ENCODE data around the gene SULT1A2.
"Not testable (repeated sequence)": the region's sequence is repeated elsewhere in the genome, so short reads cannot be mapped to it uniquely, and the experiment has no call there.

Gene SULT1A2

DNA sequence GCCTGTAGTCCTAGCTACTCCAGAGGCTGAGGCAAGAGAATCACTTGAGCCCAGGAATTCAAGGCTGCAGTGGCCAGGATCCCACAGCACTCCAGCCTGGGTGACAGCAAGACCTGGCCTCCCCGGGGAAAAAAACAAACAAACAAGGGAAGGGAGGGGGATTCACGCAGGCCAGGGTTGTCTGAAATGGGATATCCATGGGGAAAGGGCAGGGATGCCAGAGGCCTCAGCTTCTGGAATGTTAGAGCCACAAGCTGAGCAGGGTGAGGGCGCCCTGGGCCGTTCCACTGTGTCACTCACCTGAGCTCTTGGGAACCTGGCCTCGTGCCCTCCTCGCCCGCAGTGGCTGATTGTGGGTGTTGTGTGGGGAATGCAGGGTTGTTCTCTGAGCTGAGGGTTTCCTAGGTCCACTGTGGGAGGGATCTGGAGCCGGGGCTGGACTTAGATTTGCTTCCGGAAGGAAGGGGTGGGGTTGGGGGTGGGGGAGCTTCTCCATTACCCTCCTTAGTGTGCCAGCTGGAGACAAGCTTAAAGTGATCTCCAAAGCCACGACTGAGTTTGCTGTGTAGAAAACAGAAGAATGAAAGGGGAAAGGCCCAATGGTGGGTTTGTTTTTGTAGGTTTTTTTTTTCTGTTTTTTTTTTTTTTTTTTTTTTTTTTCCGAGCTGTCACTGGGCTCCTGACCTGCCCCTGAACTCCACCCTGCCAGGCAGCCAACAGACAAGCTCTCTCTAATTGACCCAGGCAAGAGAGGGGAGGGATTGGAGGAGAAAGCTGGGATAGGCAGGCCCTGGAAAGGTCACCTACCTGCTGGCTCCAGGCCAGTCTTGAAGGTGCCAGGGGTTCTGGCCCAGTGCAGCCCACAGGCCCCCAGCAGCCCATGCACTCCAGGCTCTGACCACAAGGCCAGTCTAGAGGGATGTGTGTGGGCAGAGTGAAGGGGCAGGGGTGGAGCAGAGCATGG, 13.1 kb upstream of the SULT1A2 start, which contains the start of gene SULT1A1:
Gene SULT1A1 (minus strand): TSS at position 414 of the 964 bp plus-strand sequence. CDS start 1,189 bp downstream, outside the sequence.
- DNase-seq (ENCODE audit: low read depth in 2 of 2) = no peak

- not testable (repeated sequence) for DNase-seq (ENCODE audit: low read depth in 2 of 2)
Observed at GRCh38 chr16:28608867-28609596, 12.2 kb upstream of the SULT1A2 start.

DNA sequence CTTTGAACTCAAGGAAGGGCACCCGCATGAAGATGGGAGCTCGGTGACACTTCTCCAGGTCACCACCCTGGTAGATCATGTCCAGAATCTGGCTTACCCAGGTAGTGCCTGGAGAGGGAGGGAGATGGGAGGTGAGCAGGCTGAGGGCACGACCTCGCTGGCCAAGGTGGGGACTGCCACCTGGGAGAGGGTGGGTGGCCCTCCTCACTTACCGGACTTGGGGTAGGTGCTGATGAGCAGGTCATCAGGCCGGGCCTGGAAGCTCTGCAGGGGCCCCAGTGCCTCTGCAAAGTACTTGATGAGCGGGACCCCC, 11.6 kb upstream of the SULT1A2 start:
- not testable (repeated sequence) for DNase-seq (ENCODE audit: low read depth in 2 of 2)

- not testable (repeated sequence) for DNase-seq (ENCODE audit: low read depth in 2 of 2)
Observed at GRCh38 chr16:28607681-28608495, 11.0 kb upstream of the SULT1A2 start.

DNA sequence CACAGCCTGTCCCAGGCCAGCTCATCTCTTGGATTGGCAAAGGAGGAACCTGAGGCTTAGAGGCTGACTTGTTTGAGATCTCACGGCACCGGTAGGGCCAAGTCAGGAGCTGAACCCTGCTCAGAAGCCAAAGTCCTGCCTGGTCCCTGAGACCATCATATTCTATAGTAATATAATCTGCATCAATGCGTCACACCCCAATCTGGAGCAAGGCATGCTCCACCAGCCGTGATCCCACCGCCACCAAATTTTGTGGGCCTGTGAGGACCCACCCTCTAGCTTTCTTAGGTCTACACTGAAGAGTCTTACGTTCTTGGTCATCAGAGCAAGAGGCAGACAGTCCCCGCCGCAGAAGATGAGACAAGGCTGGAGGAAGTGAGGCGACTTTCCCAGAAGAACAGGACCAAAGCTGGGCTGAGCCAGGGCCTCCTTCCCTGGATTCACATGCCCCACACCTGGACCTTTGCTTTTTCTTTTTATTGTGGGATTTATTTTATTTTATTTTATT, 10.3 kb upstream of the SULT1A2 start:
- no peak for DNase-seq (ENCODE audit: low read depth in 2 of 2)

DNA sequence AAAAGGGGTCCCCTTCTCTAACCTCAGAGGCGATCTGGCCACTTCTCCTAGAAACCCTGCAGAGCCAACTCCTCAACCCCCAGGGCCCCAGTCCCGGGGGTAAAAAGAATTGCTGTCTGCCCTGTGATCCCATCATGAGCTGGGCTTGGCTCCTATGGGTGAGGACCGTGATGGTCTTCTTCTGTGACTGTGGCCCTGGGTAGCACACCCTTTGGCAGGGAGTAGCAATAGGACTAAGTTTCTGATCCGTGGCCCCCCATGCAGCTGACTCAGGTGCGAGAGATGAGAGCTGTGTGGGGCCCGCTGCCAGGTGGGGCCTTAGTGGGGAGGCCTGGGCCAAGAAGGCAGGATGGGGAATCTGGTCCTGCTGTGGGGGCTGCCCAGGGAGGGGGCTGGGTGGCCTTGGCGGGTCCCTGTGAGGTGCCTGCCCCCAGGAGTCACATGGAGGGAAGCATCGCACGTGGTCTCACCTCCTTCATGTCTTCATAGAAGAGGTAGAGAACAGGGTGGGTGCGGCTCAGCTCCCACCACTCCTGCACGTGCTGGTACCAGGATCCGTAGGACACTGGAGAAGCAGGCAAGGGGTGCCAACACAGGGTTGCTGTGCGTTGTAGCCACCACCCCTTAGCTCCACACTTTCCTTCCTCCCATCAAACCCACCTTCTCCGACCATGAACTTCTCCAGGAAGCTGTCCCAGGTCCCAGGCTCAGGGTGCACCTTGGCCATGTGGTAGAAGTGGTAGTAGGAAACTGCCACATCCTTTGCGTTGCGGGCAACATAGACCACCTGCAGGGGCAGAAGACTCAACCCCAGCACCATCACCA, 9.7 kb upstream of the SULT1A2 start:
- no peak for DNase-seq (ENCODE audit: low read depth in 2 of 2)

GRCh38 chr16:28604186-28604565, 7.3 kb upstream of the SULT1A2 start:
- DNase-seq (ENCODE audit: low read depth in 2 of 2) = no peak

DNA sequence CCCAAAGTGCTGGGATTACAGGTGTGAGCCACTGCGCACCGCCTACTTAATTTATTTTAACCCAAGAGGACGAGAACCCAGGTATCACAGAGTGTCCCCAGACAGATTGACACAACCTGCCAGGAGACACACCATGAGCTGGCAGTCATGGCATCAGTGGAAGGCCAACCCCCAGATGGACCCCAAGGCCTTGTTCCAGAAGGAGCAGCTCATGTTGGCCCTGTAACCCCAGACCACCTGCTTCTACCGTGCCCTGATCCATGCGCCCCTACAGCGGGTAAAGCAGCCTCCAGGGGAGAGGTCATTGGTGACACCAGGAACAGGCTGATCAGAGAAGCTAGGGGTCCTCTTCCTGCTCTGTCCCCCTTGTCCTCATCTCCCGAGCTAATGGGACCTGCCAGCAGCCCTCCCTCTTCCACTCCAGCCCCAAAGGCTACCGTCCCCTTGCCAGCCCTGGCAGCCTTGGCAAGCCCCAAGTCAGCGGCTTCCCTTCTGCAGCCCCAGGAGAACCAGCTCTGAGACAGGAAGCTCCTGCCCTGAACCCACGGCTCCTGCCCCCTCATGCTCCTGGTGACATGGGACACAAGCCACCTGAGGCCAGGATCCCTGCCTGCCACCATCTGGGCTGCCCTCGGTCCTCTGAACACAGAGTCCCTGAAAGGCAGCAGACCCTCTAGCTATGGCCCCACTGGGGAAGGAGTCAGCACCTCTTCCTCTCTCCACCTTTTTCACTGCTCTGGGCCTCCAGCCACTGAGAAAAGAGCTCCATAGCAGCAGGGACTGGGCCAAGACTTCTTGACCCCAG, 6.7 kb upstream of the SULT1A2 start:
- DNase-seq (ENCODE audit: low read depth in 2 of 2) = no peak

DNA sequence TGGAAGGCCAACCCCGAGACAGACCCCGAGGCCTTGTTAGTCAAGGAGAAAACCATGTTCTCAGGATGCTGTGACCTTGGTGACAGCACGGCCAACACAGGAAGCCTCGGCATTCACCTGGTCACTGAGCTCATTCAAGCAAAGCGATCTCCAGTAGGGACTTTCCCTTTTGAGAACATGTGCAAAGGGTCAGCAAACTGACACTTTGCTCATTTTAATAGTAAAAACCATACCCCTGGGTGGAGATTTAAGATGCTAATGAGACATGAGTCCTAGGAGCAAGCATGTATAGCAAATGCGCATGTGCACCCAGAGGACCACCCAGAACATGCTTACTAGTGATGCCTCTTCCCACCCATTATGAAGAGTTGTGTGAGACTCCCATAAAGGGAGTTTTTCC, 5.7 kb upstream of the SULT1A2 start:
- no peak for DNase-seq (ENCODE audit: low read depth in 2 of 2)

DNA sequence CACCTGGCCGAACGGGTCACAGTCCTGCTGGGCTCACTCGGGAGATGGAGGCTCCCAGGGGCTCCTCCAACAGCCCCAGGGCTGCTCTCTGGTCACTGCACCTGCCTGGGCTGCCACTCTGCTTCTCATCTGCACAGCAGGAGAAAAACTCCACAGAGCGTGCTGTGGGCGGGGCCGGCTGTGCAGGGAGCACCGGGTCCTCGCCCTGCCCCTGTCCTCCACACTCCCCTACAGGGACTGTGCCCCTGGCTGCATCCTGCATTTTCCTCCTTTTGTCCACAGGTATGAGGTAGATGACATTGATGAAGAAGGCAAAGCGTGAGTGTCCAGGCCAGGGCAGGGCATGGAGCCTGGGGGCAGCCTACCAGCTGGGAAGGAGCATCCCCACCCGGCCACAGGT, 5.2 kb upstream of the SULT1A2 start:
- not testable (repeated sequence) for DNase-seq (ENCODE audit: low read depth in 2 of 2)

GRCh38 chr16:28601589-28601988, 4.7 kb upstream of the SULT1A2 start:
- DNase-seq (ENCODE audit: low read depth in 2 of 2) = not testable (repeated sequence)

GRCh38 chr16:28600965-28601364, 4.1 kb upstream of the SULT1A2 start:
- not testable (repeated sequence) for DNase-seq (ENCODE audit: low read depth in 2 of 2)

DNA sequence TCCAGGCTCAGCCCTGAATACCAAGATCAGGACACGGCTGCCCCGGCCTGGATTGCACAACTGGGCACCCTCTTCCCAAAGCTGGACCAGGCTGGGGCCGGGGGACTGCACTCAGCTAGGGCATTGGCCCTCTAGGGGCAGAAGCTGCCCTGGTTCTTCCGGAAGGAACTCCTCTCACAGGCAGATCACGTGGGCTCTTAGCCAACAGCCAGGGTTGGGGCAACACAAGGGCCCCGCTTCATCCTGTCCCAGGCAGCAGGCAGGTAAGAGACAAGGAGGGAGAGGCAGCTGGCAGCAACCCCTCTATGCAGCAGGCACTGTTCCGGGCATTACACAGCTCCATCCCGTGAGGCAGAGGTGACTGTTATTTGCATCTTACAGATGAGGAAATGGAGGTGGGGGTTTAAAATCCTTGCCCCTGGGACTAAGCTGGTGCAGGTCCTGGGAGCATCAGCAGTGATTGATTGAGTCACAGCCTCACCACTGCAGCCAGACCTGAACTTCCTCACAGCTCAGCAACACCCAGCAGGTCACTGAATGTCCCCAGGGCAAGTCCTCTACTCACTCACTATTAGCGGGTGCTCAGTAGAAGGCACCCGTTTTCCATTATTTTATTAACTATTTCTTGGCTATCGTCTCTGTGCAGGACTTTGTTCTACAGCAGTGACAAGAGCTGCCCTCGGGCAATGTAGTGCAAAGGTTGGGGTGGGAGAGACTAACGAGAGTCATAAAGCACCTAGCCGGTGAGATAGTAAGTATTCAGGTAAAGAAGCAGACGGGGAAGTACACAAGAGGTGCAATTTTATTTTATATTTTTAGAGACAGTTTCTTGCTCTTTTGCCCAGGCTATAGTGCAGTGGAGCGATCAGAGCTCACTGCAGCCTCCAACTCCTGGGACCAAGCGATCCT, 2.8 kb upstream of the SULT1A2 start:
- DNase-seq (ENCODE audit: low read depth in 2 of 2) = not testable (repeated sequence)

- DNase-seq (ENCODE audit: low read depth in 2 of 2) = no peak
Observed at GRCh38 chr16:28597692-28598261, 927 bp upstream of the SULT1A2 start.

GRCh38 chr16:28596115-28596630, 677 bp downstream of the SULT1A2 start:
- no peak for DNase-seq (ENCODE audit: low read depth in 2 of 2)

DNA sequence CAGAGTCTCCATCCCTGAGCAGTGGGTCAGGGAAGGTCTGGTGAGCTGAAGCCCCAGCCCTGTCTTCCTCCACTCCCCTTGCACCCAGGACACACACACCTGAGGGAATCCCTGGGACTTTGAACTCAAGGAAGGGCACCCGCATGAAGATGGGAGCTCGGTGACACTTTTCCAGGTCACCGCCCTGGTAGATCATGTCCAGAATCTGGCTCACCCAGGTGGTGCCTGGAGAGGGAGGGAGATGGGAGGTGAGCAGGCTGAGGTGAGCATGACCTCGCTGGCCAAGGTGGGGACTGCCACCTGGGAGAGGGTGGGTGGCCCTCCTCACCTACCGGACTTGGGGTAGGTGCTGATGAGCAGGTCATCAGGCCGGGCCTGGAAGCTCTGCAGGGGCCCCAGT, 1.4 kb downstream of the SULT1A2 start:
- not testable (repeated sequence) for DNase-seq (ENCODE audit: low read depth in 2 of 2)

DNA sequence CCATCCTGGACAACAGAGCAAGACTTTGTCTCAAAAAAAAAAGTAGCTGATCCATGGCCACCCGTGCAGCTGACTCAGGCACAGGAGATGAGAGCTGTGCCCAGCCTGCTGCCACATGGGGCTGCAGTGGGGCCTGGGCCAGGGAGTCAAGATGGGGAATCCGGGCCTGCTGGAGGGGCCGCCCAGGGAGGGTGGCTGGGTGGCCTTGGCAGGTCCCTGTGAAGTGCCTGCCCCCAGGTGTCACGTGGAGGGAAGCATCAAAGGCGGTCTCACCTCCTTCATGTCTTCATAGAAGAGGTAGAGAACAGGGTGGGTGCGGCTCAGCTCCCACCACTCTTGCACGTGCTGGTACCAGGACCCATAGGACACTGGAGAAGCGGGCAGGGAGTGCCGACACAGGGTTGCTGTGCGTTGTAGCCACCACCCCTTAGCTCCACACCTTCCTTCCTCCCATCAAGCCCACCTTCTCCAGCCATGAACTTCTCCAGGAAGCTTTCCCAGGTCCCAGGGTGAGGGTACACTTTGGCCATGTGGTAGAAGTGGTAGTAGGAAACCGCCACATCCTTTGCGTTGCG, 3.8 kb downstream of the SULT1A2 start:
- no peak for DNase-seq (ENCODE audit: low read depth in 2 of 2)

DNA sequence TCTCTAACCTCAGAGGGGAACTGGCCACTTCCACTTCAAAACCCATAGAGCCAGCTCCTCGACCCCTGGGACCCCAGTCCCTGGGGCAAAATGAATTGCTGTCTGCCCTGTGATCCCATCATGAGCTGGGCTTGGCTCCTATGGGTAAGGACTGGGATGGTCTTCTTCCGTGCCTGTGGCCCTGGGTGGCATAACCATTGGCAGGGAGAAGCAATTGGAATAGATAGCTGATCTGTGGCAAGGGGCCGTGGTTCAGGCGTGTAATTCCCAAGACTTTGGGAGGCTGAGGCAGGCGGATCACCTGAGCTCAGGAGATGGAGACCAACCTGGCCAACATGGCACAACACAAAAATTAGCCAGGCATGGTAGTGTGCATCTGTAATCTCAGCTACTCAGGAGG, 4.3 kb downstream of the SULT1A2 start:
- DNase-seq (ENCODE audit: low read depth in 2 of 2) = no peak

All from stimulated activated CD4-positive, alpha-beta T cell treated with anti-CD3 and anti-CD28 coated beads, Interleukin-4, amount 100 ng/mL, for 48 hours (primary cell).